ENCODE data around the gene HELZ.

- TF ChIP-seq GATA2 (IDR thresholded peaks at IDR 0.05; ENCODE audit: low read depth, low read length), result no peak
- TF ChIP-seq GATA3 (IDR thresholded peaks at IDR 0.05; ENCODE audit: low read depth, low read length), result no peak
These were observed 17.5 kb downstream of the HELZ start for GRCh38 chr17:67227488-67227887.

All from SH-SY5Y (cell line).